Measurements from ENCODE around the gene NUP214.

DNA sequence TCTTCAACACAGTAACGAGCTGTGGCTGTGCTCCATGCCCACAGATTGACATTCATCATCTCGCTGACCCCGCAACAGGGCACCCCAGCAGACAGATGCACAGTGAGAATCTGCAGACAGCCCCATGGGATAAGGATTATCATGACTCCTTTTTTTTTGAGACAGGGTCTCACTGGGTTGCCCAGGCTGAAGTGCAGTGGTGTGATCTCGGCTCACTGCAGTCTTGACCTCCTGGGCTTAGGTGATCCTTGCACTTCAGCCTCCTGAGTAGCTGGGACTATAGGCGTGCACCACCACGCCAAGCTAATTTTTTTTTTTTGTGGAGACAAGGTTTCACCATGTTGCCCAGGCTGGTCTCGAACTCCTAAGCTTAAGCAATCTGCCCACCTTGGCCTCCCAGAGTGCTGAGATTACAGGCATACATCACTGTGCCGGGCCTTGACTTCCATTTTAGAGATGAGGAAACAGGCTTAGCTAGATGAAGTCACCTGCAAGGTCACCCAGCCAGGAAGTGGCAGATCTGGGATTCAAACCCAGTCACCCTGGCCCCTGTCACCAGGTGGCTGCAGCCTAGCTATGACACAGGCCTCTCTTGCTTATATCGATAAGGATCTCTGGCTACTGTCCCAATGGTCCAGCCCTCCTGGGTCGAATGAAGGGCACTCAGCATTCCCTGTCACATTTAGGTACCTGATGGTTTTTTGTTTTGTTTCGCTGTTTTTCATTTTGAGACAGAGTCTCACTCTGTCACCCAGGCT is 24.0 kb upstream of the NUP214 start:
- TF ChIP-seq, protein P1, sequence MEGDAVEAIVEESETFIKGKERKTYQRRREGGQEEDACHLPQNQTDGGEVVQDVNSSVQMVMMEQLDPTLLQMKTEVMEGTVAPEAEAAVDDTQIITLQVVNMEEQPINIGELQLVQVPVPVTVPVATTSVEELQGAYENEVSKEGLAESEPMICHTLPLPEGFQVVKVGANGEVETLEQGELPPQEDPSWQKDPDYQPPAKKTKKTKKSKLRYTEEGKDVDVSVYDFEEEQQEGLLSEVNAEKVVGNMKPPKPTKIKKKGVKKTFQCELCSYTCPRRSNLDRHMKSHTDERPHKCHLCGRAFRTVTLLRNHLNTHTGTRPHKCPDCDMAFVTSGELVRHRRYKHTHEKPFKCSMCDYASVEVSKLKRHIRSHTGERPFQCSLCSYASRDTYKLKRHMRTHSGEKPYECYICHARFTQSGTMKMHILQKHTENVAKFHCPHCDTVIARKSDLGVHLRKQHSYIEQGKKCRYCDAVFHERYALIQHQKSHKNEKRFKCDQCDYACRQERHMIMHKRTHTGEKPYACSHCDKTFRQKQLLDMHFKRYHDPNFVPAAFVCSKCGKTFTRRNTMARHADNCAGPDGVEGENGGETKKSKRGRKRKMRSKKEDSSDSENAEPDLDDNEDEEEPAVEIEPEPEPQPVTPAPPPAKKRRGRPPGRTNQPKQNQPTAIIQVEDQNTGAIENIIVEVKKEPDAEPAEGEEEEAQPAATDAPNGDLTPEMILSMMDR (IDR thresholded peaks at IDR 0.05; ENCODE audit: insufficient read depth, low read length, poor library complexity, severe bottlenecking), result no peak
- TF ChIP-seq EZH2phosphoT487 (conservative IDR thresholded peaks at IDR 0.05; ENCODE audit: low read length), result no peak

Measured in SU-DHL-6 (cell line).